Measurements from ENCODE around the gene MRGPRG. TPM values are rescaled to one million over a fixed set of nuclear protein-coding genes. Genes with fewer than 3 reads are reported as not detected.

Gene MRGPRG
- polyA plus RNA-seq, 1 donor from 2014 or later = not detected

- Histone ChIP-seq H4K20me1 (ENCODE audit: insufficient read depth) (no peaks in the 10 kb centered on the region), H3K36me3 (ENCODE audit: insufficient read depth, low read length) (no peaks in the 10 kb centered on the region), H3K4me3 (ENCODE audit: low read length) (no peak overlapping the region), H2AFZ (ENCODE audit: low read depth, low read length) (no peak overlapping the region), H3F3A (ENCODE audit: insufficient read depth, low read length, poor library complexity, severe bottlenecking) (no peaks in the 10 kb centered on the region), H3K27me3 (ENCODE audit: insufficient read depth, low read depth, low read length) (no peaks in the 10 kb centered on the region), H3K4me2 (ENCODE audit: low read length) (no peak overlapping the region), H3K9me2 (ENCODE audit: insufficient read depth, low read length) (no peaks in the 10 kb centered on the region), H3K27ac (ENCODE audit: low read length) (no peak overlapping the region), H3K9ac (ENCODE audit: low read length) (no peak overlapping the region), H3K9me3 (ENCODE audit: low read length) (no peaks in the 10 kb centered on the region), H3K79me2 (replicated peaks; ENCODE audit: insufficient read depth, low read length) (no peaks in the 10 kb centered on the region)
- no peak for TF ChIP-seq MXI1 (conservative IDR thresholded peaks at IDR 0.05; ENCODE audit: poor library complexity, severe bottlenecking)
- no peak for TF ChIP-seq TAF1 (IDR thresholded peaks at IDR 0.05; ENCODE audit: low read depth)
- no peak for TF ChIP-seq EZH2 (IDR thresholded peaks at IDR 0.05; ENCODE audit: borderline replicate concordance, insufficient read depth, low read length, poor library complexity, severe bottlenecking)
- TF ChIP-seq RAD21 (conservative IDR thresholded peaks at IDR 0.05) = no peak
- TF ChIP-seq REST (IDR thresholded peaks at IDR 0.05; ENCODE audit: borderline replicate concordance) = no peak
- no peak for TF ChIP-seq CTCF (IDR thresholded peaks at IDR 0.05; ENCODE audit: poor library complexity, severe bottlenecking)
- no peak for TF ChIP-seq POLR2AphosphoS5 (IDR thresholded peaks at IDR 0.05)
- TF ChIP-seq EP300 (conservative IDR thresholded peaks at IDR 0.05; ENCODE audit: poor library complexity, severe bottlenecking) = no peak
- TF ChIP-seq SMC3 (conservative IDR thresholded peaks at IDR 0.05; ENCODE audit: poor library complexity) = no peak
These were observed 4.6 kb upstream of the MRGPRG start for GRCh38 chr11:3222941-3223915.

GRCh38 chr11:3222003-3222855 is 3.6 kb upstream of the MRGPRG start:
- TF ChIP-seq MXI1 (conservative IDR thresholded peaks at IDR 0.05; ENCODE audit: poor library complexity, severe bottlenecking) (no peak), EP300 (conservative IDR thresholded peaks at IDR 0.05; ENCODE audit: poor library complexity, severe bottlenecking) (no peak), SMC3 (conservative IDR thresholded peaks at IDR 0.05; ENCODE audit: poor library complexity) (no peak), REST (IDR thresholded peaks at IDR 0.05; ENCODE audit: borderline replicate concordance) (no peak), POLR2AphosphoS5 (IDR thresholded peaks at IDR 0.05) (no peak), RAD21 (conservative IDR thresholded peaks at IDR 0.05) (no peak), EZH2 (IDR thresholded peaks at IDR 0.05; ENCODE audit: borderline replicate concordance, insufficient read depth, low read length, poor library complexity, severe bottlenecking) (no peak), CTCF (IDR thresholded peaks at IDR 0.05; ENCODE audit: poor library complexity, severe bottlenecking) (no peak), TAF1 (IDR thresholded peaks at IDR 0.05; ENCODE audit: low read depth) (no peak)
- H3K36me3 ChIP-seq (ENCODE audit: insufficient read depth, low read length) = no peaks in the 10 kb centered on the region
- H3K9ac ChIP-seq (ENCODE audit: low read length) = no peak overlapping the region
- no peaks in the 10 kb centered on the region for H3F3A ChIP-seq (ENCODE audit: insufficient read depth, low read length, poor library complexity, severe bottlenecking)
- H3K27ac ChIP-seq (ENCODE audit: low read length) = no peak overlapping the region
- H3K9me2 ChIP-seq (ENCODE audit: insufficient read depth, low read length) = no peaks in the 10 kb centered on the region
- no peak overlapping the region for H2AFZ ChIP-seq (ENCODE audit: low read depth, low read length)
- no peaks in the 10 kb centered on the region for H3K9me3 ChIP-seq (ENCODE audit: low read length)
- H3K79me2 ChIP-seq (replicated peaks; ENCODE audit: insufficient read depth, low read length) = no peaks in the 10 kb centered on the region
- no peaks in the 10 kb centered on the region for H4K20me1 ChIP-seq (ENCODE audit: insufficient read depth)
- no peak overlapping the region for H3K4me2 ChIP-seq (ENCODE audit: low read length)
- H3K27me3 ChIP-seq (ENCODE audit: insufficient read depth, low read depth, low read length) = no peaks in the 10 kb centered on the region
- no peak overlapping the region for H3K4me3 ChIP-seq (ENCODE audit: low read length)

Data from neural cell (in vitro differentiated cells).